H1 (cell line): ENCODE measurements around the gene CAPN11. TPM values are rescaled to one million over a fixed set of nuclear protein-coding genes. Genes with fewer than 3 reads are reported as not detected.

Experiments used
- CTCF ChIA-PET: fragments of 300-600 bp; sonication (Branson Sonifier 250); formaldehyde crosslinking; loops from one replicate; lab custom pipeline; 2021; ENCODE audit not compliant: partially characterized antibody; lab: Charles Lee
- POLR2A ChIA-PET: fragments of 300-600 bp; sonication (Branson Sonifier 250); formaldehyde crosslinking; loops from one replicate; lab custom pipeline; 2021; ENCODE audit warnings: inconsistent platforms; ENCODE audit not compliant: partially characterized antibody; lab: Charles Lee
- DNase-seq, 2 experiments: peaks; one replicate each; pipeline versions ENCODE4 v3.0.0 to v3.0.0-alpha.2; 2010 to 2022; ENCODE audit warnings: low spot score in 2 of 2, low read depth in 1 of 2, mixed read lengths in 1 of 2
- FAIRE-seq: peaks from 2 replicates; lab custom pipeline; 2011; peaks lifted over from hg19 to GRCh38; lab: Jason Lieb, UNC
- H2AFZ ChIP-seq: 2 replicates; pipeline ENCODE4 v1.8.1; 2012; ENCODE audit warnings: low read length, inconsistent platforms
- H2AK5ac ChIP-seq: 2 replicates; pipeline ENCODE4 v1.6.1; 2013; ENCODE audit warnings: low read depth, low read length
- H2BK120ac ChIP-seq: replicated peaks from 2 replicates; pipeline ENCODE3; 2013; ENCODE audit warnings: low read depth, low read length, inconsistent platforms
- H2BK12ac ChIP-seq: 2 replicates; pipeline ENCODE4 v1.6.1; 2013; ENCODE audit warnings: low read depth, low read length
- H2BK15ac ChIP-seq: 2 replicates; pipeline ENCODE4 v1.6.1; 2013; ENCODE audit warnings: low read length
- H2BK20ac ChIP-seq: 2 replicates; pipeline ENCODE4 v1.6.1; 2013; ENCODE audit warnings: low read length
- H2BK5ac ChIP-seq: 2 replicates; pipeline ENCODE4 v1.6.1; 2013; ENCODE audit warnings: low read depth, low read length
- H3K14ac ChIP-seq: 2 replicates; pipeline ENCODE4 v1.6.1; 2013; ENCODE audit warnings: inconsistent platforms; ENCODE audit not compliant: insufficient read length
- H3K18ac ChIP-seq: 2 replicates; pipeline ENCODE4 v1.6.1; 2013; ENCODE audit warnings: low read length; ENCODE audit errors: extremely low read depth
- H3K23ac ChIP-seq: 2 replicates; pipeline ENCODE4 v1.6.1; 2013; ENCODE audit warnings: inconsistent platforms; ENCODE audit not compliant: insufficient read length
- H3K23me2 ChIP-seq: 2 replicates; pipeline ENCODE4 v1.6.1; 2013; ENCODE audit warnings: low read depth, low read length
- H3K27ac ChIP-seq: 2 replicates; pipeline ENCODE4 v1.6.1; 2011; ENCODE audit warnings: low read depth, low read length, inconsistent platforms
- H3K27me3 ChIP-seq, 4 experiments: replicated peaks in 1 of 4; 1 replicate in 1 of 4; 2 replicates in 3 of 4; pipeline versions ENCODE4 v1.6.1 to v1.8.1; 2011 to 2013; ENCODE audit warnings: low read length in 3 of 4, mild to moderate bottlenecking in 3 of 4, inconsistent platforms in 2 of 4, mixed read lengths in 2 of 4, moderate library complexity in 1 of 4; ENCODE audit not compliant: control insufficient read depth in 3 of 4, insufficient read depth in 3 of 4; ENCODE audit errors: extremely low read depth in 1 of 4
- H3K36me3 ChIP-seq, 4 experiments: 2 replicates each; pipeline versions ENCODE4 v1.6.1 to v1.8.1; 2011 to 2013; ENCODE audit warnings: mild to moderate bottlenecking in 4 of 4, low read length in 3 of 4, moderate library complexity in 2 of 4, control low read depth in 1 of 4, inconsistent platforms in 1 of 4; ENCODE audit not compliant: insufficient read depth in 4 of 4, control insufficient read depth in 2 of 4
- H3K4ac ChIP-seq: replicated peaks from 2 replicates; pipeline ENCODE3; 2013; ENCODE audit warnings: low read length, low read depth, mixed read lengths, inconsistent platforms; ENCODE audit not compliant: insufficient read length
- H3K4me1 ChIP-seq, 4 experiments: replicated peaks in 1 of 4; 1 replicate in 1 of 4; 2 replicates in 3 of 4; pipeline versions ENCODE4 v1.6.1 to v1.8.1; 2011 to 2013; ENCODE audit warnings: low read length in 3 of 4, inconsistent platforms in 2 of 4, mixed read lengths in 1 of 4; ENCODE audit not compliant: insufficient read depth in 4 of 4, control insufficient read depth in 3 of 4
- H3K4me2 ChIP-seq, 2 experiments: 2 replicates each; pipeline versions ENCODE4 v1.6.1 to v1.8.1; 2011 to 2013; ENCODE audit warnings: low read depth in 2 of 2, low read length in 2 of 2, control low read depth in 1 of 2, inconsistent platforms in 1 of 2, mild to moderate bottlenecking in 1 of 2; ENCODE audit not compliant: insufficient read depth in 1 of 2
- H3K4me3 ChIP-seq, 4 experiments: fragments of 200-600, 300-600 bp in 1 of 4; sonication (generic), shearing (Covaris generic), sonication (Bioruptor Twin) in 1 of 4; 2 replicates each; pipeline versions ENCODE4 v1.5.1 to v1.8.1; 2011 to 2016; ENCODE audit warnings: low read length in 4 of 4, low read depth in 3 of 4, control low read depth in 2 of 4, inconsistent platforms in 2 of 4, mild to moderate bottlenecking in 2 of 4, mixed read lengths in 1 of 4, moderate library complexity in 1 of 4; ENCODE audit not compliant: insufficient read depth in 2 of 4; ENCODE audit errors: extremely low read depth in 1 of 4
- H3K56ac ChIP-seq: replicated peaks from 2 replicates; pipeline ENCODE3; 2013; ENCODE audit warnings: low read depth, mild to moderate bottlenecking, mixed read lengths, low read length, inconsistent platforms; ENCODE audit not compliant: insufficient read length
- H3K79me1 ChIP-seq: 2 replicates; pipeline ENCODE4 v1.6.1; 2013; ENCODE audit warnings: low read depth, low read length, control low read depth
- H3K79me2 ChIP-seq, 2 experiments: 2 replicates each; pipeline versions ENCODE4 v1.6.1 to v1.8.1; 2012 to 2013; ENCODE audit warnings: low read length in 2 of 2, mild to moderate bottlenecking in 2 of 2, inconsistent platforms in 1 of 2; ENCODE audit not compliant: insufficient read depth in 2 of 2, control insufficient read depth in 1 of 2
- H3K9ac ChIP-seq, 4 experiments: replicated peaks in 1 of 4; 1 replicate in 1 of 4; 2 replicates in 3 of 4; pipeline versions ENCODE4 v1.6.1 to v1.8.1; 2011 to 2013; ENCODE audit warnings: low read depth in 3 of 4, low read length in 3 of 4, control low read depth in 2 of 4, mild to moderate bottlenecking in 2 of 4, moderate library complexity in 2 of 4, inconsistent platforms in 1 of 4; ENCODE audit errors: extremely low read depth in 1 of 4
- H3K9me3 ChIP-seq, 2 experiments: 2 replicates each; pipeline versions ENCODE4 v1.6.1 to v1.8.1; 2012 to 2013; ENCODE audit warnings: mild to moderate bottlenecking in 2 of 2, moderate library complexity in 2 of 2, control low read depth in 1 of 2, inconsistent platforms in 1 of 2, low read depth in 1 of 2, low read length in 1 of 2, mixed read lengths in 1 of 2; ENCODE audit not compliant: insufficient read depth in 2 of 2
- H4K20me1 ChIP-seq, 2 experiments: replicated peaks in 1 of 2; 2 replicates each; pipeline versions ENCODE3 to v1.8.1; 2011 to 2013; ENCODE audit warnings: inconsistent platforms in 2 of 2, low read length in 2 of 2, mild to moderate bottlenecking in 1 of 2; ENCODE audit not compliant: insufficient read depth in 2 of 2, control insufficient read depth in 1 of 2
- H4K5ac ChIP-seq: 2 replicates; pipeline ENCODE4 v1.6.1; 2013; ENCODE audit warnings: low read length, low read depth, mixed read lengths, inconsistent platforms; ENCODE audit not compliant: insufficient read length
- H4K8ac ChIP-seq: 2 replicates; pipeline ENCODE4 v1.8.0; 2013; ENCODE audit warnings: mild to moderate bottlenecking, moderate library complexity, low read length, inconsistent platforms; ENCODE audit not compliant: insufficient read depth; ENCODE audit errors: extremely low read depth
- H4K91ac ChIP-seq: replicated peaks from 2 replicates; pipeline ENCODE3; 2013; ENCODE audit warnings: low read length, mixed read lengths, inconsistent platforms; ENCODE audit not compliant: insufficient read length
- CREB1 ChIP-seq: IDR thresholded peaks from 2 replicates; pipeline ENCODE4 v1.6.1; 2012; ENCODE audit warnings: inconsistent platforms
- HDAC2 ChIP-seq, 2 experiments: fragments of 300-600 bp in 1 of 2; sonication (generic) in 1 of 2; IDR thresholded peaks; 2 replicates each; pipeline ENCODE4 v1.6.1; 2011 to 2012; ENCODE audit warnings: low read depth in 2 of 2, low read length in 2 of 2, mild to moderate bottlenecking in 2 of 2, moderate library complexity in 2 of 2, borderline replicate concordance in 1 of 2, inconsistent platforms in 1 of 2
- KDM4A ChIP-seq: IDR thresholded peaks from one replicate; pipeline ENCODE4 v1.7.1; 2012; ENCODE audit warnings: low read depth, mild to moderate bottlenecking, moderate library complexity, low read length, inconsistent platforms; ENCODE audit not compliant: severe bottlenecking
- KDM5A ChIP-seq: fragments of 200-600 bp; IDR thresholded peaks from 2 replicates; pipeline ENCODE4 v1.7.1; 2012; ENCODE audit warnings: mild to moderate bottlenecking, low read length, inconsistent platforms, mixed read lengths
- MAFK ChIP-seq: IDR thresholded peaks from 2 replicates; pipeline ENCODE4 v1.6.1; 2012; ENCODE audit warnings: low read depth, mild to moderate bottlenecking, improper control_type of control experiment, low read length
- NANOG ChIP-seq: IDR thresholded peaks from 2 replicates; pipeline ENCODE4 v1.6.1; 2011; ENCODE audit warnings: low read length, low read depth, mild to moderate bottlenecking, inconsistent platforms; ENCODE audit not compliant: insufficient read depth, poor library complexity, severe bottlenecking
- RFX5 ChIP-seq: IDR thresholded peaks from 2 replicates; pipeline ENCODE4 v1.6.1; 2011; ENCODE audit warnings: low read depth, low read length, improper control_type of control experiment, borderline replicate concordance
- SRF ChIP-seq: IDR thresholded peaks from 2 replicates; pipeline ENCODE4 v1.6.1; 2011; ENCODE audit warnings: mild to moderate bottlenecking, low read depth, low read length, moderate library complexity
- TAF1 ChIP-seq: IDR thresholded peaks from 2 replicates; pipeline ENCODE4 v1.6.1; 2011; ENCODE audit warnings: mild to moderate bottlenecking, low read depth, low read length
- WGBS, 2 experiments: shearing (Covaris generic) in 1 of 2; methylation state at CpG; one replicate each; pipeline versions ENCODE4 v1.1.6 to v1.1.7; 2013 to 2015; ENCODE audit warnings: low lambda C conversion rate in 2 of 2, mixed read lengths in 2 of 2, inconsistent platforms in 1 of 2, low coverage in 1 of 2, missing lambda C conversion rate in 1 of 2; ENCODE audit not compliant: insufficient replicate concordance in 2 of 2, insufficient coverage in 1 of 2, insufficient read length in 1 of 2; ENCODE audit errors: extremely low coverage in 1 of 2, missing lambda C conversion rate in 1 of 2; 5-methylcytosine and 5-hydroxymethylcytosine counted together
- polyA plus RNA-seq, 7 experiments: library from polyadenylated mRNA; depleted of rRNA in 3 of 7; stranded (reverse) in 5 of 7; unstranded in 2 of 7; fragments of >200 nt in 5 of 7; fragments of 200-250 nt in 2 of 7; gene quantifications; 1 replicate in 5 of 7; 2 replicates in 1 of 7; 4 replicates in 1 of 7; pipeline versions ENCODE4 v1.2.1 to v1.2.3, GENCODE V29; 2011 to 2013; ENCODE audit warnings: missing spikeins in 2 of 7, mixed read lengths in 2 of 7
- total RNA-seq: library from RNA; stranded (reverse); fragmentation: NEBNext Ultra II Directional; extraction: Animal tissue kit (Norgen Biotek cat#: 25700); gene quantifications from 2 replicates; pipeline ENCODE4 v1.2.1, GENCODE V29; 2021
- TF ChIP-seq, protein P1 (sequence below): IDR thresholded peaks from 2 replicates; pipeline ENCODE4 v1.6.1; 2012; ENCODE audit warnings: inconsistent platforms

Gene CAPN11
- total and polyA plus RNA-seq, 2 of the 8 experiments (the other 6 are each of a cell fraction or from before 2014, with no cell fraction given): 0.95 to 0.97 TPM

DNA sequence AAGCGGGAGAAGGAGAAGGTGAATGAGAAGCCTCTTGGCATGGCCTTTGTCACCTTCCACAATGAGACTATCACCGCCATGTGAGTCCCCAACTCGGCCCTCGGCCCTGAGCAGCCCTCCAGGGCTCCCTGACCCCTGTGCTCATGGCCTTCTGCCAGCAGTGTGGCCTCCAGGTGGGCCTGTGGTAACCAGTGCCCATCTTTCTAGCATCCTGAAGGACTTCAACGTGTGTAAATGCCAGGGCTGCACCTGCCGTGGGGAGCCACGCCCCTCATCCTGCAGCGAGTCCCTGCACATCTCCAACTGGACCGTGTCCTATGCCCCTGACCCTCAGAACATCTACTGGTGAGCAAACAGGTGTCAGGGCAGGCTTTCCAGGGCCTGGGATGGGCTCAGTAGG is 10.3 kb upstream of the CAPN11 start:
- Histone ChIP-seq H4K91ac (no peak overlapping the region), H4K20me1 (peaks cover 2 to 3% of the 10 kb centered on the region in 2 experiments), H3K23ac (no peak overlapping the region), H2AFZ (no peak overlapping the region), H3K4me3 (no peak overlapping the region), H3K56ac (no peak overlapping the region), H3K79me1 (no peaks in the 10 kb centered on the region), H3K4ac (no peak overlapping the region), H4K8ac (no peak overlapping the region), H2BK120ac (no peak overlapping the region), H3K9ac (no peak overlapping the region), H3K27me3 (no peaks in the 10 kb centered on the region), H3K18ac (no peak overlapping the region), H3K14ac (no peak overlapping the region), H3K9me3 (no peaks in the 10 kb centered on the region), H2BK15ac (no peak overlapping the region), H2BK5ac (no peak overlapping the region), H3K27ac (no peak overlapping the region), H3K23me2 (no peaks in the 10 kb centered on the region), H3K4me2 (no peak overlapping the region), H2BK12ac (no peak overlapping the region), H4K5ac (no peak overlapping the region), H2BK20ac (no peak overlapping the region), H3K36me3 (peaks cover 12 to 34% (median 27%) of the 10 kb centered on the region in 4 experiments; a peak in 7 of 8 replicates), H3K79me2 (no peaks in the 10 kb centered on the region), H3K4me1 (peaks cover 0 to 3% (median under 1%) of the 10 kb centered on the region in 4 experiments; a peak in 2 of 7 replicates), H2AK5ac (no peak overlapping the region)
- DNase-seq: no peak
- no peak for TF ChIP-seq NANOG
- TF ChIP-seq CREB1: no peak
- TF ChIP-seq KDM5A: no peak
- TF ChIP-seq MAFK: no peak
- no peak for TF ChIP-seq SRF
- no peak for TF ChIP-seq HDAC2 (IDR thresholded peaks at IDR 0.05; ENCODE audit: borderline replicate concordance in 1 of 2, low read depth in 2 of 2, low read length in 2 of 2)
- no peak for TF ChIP-seq TAF1
- TF ChIP-seq, protein P1, sequence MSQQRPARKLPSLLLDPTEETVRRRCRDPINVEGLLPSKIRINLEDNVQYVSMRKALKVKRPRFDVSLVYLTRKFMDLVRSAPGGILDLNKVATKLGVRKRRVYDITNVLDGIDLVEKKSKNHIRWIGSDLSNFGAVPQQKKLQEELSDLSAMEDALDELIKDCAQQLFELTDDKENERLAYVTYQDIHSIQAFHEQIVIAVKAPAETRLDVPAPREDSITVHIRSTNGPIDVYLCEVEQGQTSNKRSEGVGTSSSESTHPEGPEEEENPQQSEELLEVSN: no peak
- no peak for TF ChIP-seq RFX5
- TF ChIP-seq KDM4A: no peak
- ChIA-PET CTCF (interaction anchor here (1.0 to 1.6 kb wide), 3 partner anchors 16 to 37 kb away, joined by 3 to 6 read pairs (median 5); no protein-coding TSS in a partner anchor), POLR2A (interaction anchor here (1.1 to 1.3 kb wide), 3 partner anchors 10 to 50 kb away, joined by 3 read pairs; no protein-coding TSS in a partner anchor)
- 91% methylated on average over 9 of the region's 9 CpGs; no CpG with 5 or more reads in 1 of the 2 experiments for WGBS, 2 experiments
- no peak for FAIRE-seq
